ENCODE measurements around the gene IRAG1.

GRCh38 chr11:10674911-10675440 lies 18.6 kb downstream of the IRAG1 start:
- TF ChIP-seq GATA2 (IDR thresholded peaks at IDR 0.05; ENCODE audit: low read depth, low read length) (no peak), GATA3 (IDR thresholded peaks at IDR 0.05; ENCODE audit: low read depth, low read length) (no peak)

Data from SH-SY5Y (cell line).